Skeletal muscle satellite cell (primary cell): Measurements from ENCODE around the gene DNAH7. TPM values are rescaled to one million over a fixed set of nuclear protein-coding genes. Genes with fewer than 3 reads are reported as not detected.
A peak's percentile ranks its signal among the peaks of the same experiment; 100 is the strongest.

Experiments
- H3K27me3 ChIP-seq: 2 replicates; pipeline ENCODE4 v1.7.0; 2013; ENCODE audit warnings: low read length; ENCODE audit not compliant: control insufficient read depth, insufficient read depth
- H3K36me3 ChIP-seq: 2 replicates; pipeline ENCODE4 v1.7.0; 2013; ENCODE audit warnings: mild to moderate bottlenecking, control low read depth, low read length; ENCODE audit not compliant: insufficient read depth
- H3K4me1 ChIP-seq: 2 replicates; pipeline ENCODE4 v1.7.0; 2013; ENCODE audit warnings: low read length; ENCODE audit not compliant: control insufficient read depth, insufficient read depth
- H3K4me2 ChIP-seq: 2 replicates; pipeline ENCODE4 v1.7.0; 2013; ENCODE audit warnings: mild to moderate bottlenecking, low read length
- H3K4me3 ChIP-seq: 2 replicates; pipeline ENCODE4 v1.7.0; 2013; ENCODE audit warnings: low read length
- H3K9ac ChIP-seq: 2 replicates; pipeline ENCODE4 v1.7.0; 2013; ENCODE audit warnings: mild to moderate bottlenecking, low read depth, low read length, moderate library complexity
- H3K9me3 ChIP-seq: replicated peaks from 2 replicates; pipeline ENCODE4 v1.7.0; 2013; ENCODE audit warnings: mild to moderate bottlenecking, control low read depth, low read length
- total RNA-seq: library from RNA; depleted of rRNA; stranded (reverse); fragments of >200 nt; gene quantifications from 2 replicates; pipeline ENCODE4 v1.2.3, GENCODE V29; 2012; rRNA removed

Gene DNAH7
- 0.22 and 0.51 TPM in 2 replicates for total RNA-seq

DNA sequence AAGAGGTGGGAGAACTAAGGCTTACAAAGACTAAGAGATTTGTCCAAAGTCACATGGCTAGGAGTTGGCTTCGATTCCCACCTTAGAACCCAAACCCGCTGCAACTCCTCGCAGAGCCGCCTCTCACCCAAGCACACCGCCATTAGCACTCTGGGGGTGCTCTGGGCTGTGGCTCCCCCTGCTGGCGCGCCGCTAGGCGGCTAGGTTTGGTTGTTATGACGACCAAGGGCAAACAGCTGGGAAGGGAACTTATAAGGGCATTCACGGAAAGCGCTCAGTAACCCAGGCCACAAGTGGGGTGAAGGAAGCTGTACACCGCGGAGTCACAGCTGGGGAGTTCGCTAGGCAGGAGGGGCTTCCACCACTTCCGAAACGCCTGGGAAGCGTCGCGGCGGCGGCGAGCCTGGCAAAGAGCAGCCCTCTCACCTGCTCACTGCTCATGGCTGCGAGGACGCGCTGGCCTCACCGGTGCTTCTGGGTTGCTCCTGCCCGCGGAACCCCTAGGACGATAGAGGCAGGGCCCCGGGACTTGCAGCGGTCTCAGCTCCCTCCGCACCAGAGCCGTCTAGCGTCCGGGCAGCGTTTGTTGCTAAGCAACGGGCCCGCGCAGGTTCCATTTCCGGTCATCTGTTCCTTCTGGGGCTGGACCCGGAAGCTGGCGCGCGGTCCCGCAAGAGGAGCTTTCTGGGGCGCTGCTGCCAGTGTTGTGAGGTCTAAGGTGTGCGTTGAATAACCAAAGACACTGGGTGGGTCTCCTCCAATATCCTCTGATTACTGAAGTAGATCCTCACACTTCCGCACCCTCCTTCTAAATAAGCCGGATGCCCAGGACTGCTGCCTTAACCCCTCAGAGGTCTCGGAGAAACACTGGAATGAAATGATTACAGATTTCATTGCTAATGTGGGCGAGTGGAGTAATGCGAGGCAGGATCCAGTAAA, at the start of gene DNAH7:
DNAH7 (minus strand) TSS at position 567 of the 939 bp plus-strand sequence; CDS start at position 441, 126 bp downstream.
- Histone ChIP-seq H3K4me2 (peak within 1 kb of the TSS; percentile 97), H3K36me3 (no peaks in the 10 kb centered on the region), H3K9me3 (no peaks in the 10 kb centered on the region), H3K27me3 (no peaks in the 10 kb centered on the region), H3K4me3 (peak within 1 kb of the TSS; percentile 93), H3K9ac (peak within 1 kb of the TSS; percentile 88), H3K4me1 (peaks cover 6% of the 10 kb centered on the region)

DNA sequence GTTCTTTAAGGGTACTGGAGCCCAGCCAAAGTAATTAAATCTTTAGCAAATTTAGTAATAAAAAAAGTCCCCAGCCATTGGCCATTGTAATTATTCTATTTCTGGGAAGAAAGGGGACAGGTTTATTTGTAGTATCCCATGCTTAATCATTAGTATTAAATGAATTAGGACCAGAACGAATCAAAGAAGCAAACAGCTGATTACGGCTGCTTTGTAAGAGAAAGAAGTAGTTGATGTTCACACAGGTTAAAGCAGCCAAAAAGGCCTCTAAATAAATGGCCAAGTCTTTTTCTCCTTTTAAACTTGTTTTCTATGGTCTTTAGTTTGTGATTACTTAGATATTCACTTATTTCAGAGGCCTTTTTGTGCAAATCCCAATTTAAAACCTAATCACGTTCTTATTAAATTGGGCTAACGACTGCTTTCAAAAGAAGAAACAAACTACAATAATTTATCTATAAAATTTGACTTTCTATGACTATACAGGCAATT, 48.6 kb upstream of the DNAH7 start:
- Histone ChIP-seq H3K4me3 (no peak overlapping the region), H3K9ac (no peak overlapping the region), H3K4me1 (peaks cover 14% of the 10 kb centered on the region), H3K9me3 (no peaks in the 10 kb centered on the region), H3K36me3 (no peaks in the 10 kb centered on the region), H3K4me2 (no peak overlapping the region), H3K27me3 (no peaks in the 10 kb centered on the region)

DNA sequence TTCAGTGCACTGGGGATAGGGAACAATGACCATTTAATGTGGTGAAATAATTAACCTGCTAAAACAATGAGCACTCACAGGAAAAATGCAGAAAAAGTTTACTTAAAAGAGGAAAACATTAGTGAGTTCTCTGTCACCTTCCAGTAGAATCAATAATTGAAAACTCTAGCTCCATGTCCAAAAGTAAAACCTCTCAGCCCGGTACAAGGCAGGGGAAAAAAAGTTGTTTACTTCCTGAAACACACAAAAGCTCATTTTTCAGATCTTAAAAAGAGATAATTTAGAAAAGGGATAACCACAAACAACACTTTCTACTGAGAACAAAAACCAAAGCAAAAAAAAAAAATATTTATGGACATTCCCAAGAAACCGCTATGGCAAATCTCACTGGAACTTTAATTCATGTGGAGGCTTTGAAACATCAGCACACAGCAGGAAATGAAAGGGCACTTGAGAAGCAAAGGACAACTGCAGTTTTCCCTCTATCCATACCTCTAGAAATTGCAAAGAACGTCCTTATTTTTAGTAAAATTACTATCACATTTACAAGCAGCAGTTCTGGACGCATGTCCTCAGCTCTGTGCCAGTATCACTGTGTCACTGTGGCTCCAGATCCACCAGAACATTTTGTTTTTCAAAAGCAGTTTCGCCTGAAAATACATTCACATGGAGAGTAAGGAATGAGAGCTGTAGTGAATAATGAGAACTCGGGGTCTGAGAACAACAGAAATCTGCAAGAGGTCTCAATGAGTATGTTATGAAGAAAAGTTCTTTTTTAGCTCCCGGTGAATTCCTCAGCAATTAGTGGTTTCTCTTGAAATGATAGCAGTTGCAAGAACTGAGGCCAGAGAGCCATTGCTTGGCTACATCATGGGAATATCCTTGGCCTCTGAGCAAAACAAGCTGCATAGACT, 44.7 kb upstream of the DNAH7 start:
- H3K27me3 ChIP-seq: no peaks in the 10 kb centered on the region
- H3K4me3 ChIP-seq: peak overlapping the region; percentile 31
- no peaks in the 10 kb centered on the region for H3K9me3 ChIP-seq
- H3K4me2 ChIP-seq: peak overlapping the region; percentile 76
- peaks cover 18% of the 10 kb centered on the region for H3K4me1 ChIP-seq
- H3K36me3 ChIP-seq: no peaks in the 10 kb centered on the region
- H3K9ac ChIP-seq: peak overlapping the region; percentile 76

DNA sequence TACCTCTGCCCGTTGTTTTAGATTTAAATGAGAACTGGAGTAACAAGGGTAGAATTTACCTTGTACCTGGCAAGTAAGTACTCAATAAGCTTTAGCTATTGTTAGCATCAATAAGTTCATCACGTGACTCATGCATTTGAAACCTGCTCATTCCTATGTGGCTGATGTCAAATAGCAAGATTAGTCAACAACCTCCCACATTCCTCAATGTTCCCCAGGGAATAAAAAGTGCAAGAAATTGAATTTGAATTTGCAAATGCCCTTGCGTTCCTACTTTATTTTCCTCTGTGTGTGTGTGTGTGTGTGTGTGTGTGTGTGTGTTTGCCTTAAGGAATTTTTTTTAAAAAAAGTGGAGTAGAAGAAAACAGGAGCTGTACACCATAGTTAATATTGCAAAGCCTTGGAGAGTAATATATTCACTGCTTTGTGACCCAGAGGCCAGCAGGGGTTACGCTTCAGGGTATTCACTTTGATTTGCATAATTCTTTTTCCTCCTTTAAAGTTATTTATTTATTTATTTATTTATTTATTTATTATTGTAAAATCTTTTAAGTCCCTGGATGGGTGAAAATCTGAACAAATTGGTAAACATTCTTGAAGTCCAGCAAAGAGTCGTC, 43.9 kb upstream of the DNAH7 start:
- peak overlapping the region; percentile 76 for H3K4me2 ChIP-seq
- peak overlapping the region; percentile 76 for H3K9ac ChIP-seq
- no peaks in the 10 kb centered on the region for H3K36me3 ChIP-seq
- no peak overlapping the region for H3K4me3 ChIP-seq
- H3K4me1 ChIP-seq: peaks cover 18% of the 10 kb centered on the region
- no peaks in the 10 kb centered on the region for H3K27me3 ChIP-seq
- H3K9me3 ChIP-seq: no peaks in the 10 kb centered on the region

DNA sequence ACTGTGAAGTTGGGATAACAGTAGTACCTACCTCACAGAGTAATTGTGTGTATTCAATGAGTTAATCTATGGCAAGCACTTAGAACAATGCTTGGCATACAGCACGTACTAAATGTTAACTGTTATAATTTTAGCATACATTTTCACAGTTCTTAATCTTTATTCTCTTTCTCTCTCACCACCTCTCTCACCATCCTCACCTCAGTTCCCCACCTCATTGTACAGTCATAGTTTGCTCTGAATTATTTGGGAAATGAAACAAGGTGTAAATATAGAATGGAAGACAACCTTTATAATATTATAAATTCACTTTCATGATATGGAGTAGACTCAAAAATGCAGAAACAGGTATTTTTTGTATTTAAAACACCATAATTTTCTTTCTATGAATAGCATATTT, 40.0 kb upstream of the DNAH7 start:
- no peaks in the 10 kb centered on the region for H3K27me3 ChIP-seq
- no peak overlapping the region for H3K9ac ChIP-seq
- no peak overlapping the region for H3K4me3 ChIP-seq
- H3K9me3 ChIP-seq: no peaks in the 10 kb centered on the region
- no peak overlapping the region for H3K4me2 ChIP-seq
- H3K36me3 ChIP-seq: no peaks in the 10 kb centered on the region
- peaks cover 13% of the 10 kb centered on the region for H3K4me1 ChIP-seq

DNA sequence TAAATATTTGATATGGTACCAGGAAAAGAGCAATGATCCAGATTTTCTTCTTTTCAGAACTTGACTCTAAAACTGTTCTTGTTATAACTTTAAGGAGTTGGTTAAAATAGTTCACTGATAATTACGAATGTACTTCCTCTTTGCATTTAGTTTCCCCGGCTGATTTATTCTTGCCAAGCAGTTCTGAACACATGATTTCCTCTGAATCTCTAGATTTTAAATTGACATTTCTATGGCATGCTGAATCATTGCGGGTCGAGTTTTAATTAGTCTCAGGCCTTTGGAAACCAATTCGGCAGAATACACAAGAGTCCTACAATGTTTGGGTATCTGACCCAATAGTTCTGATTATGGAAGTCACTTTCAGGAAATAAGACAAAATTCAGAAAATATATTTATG, 37.3 kb upstream of the DNAH7 start:
- H3K4me2 ChIP-seq: no peak overlapping the region
- H3K9me3 ChIP-seq: no peaks in the 10 kb centered on the region
- H3K9ac ChIP-seq: no peak overlapping the region
- no peaks in the 10 kb centered on the region for H3K36me3 ChIP-seq
- H3K4me3 ChIP-seq: no peak overlapping the region
- no peaks in the 10 kb centered on the region for H3K27me3 ChIP-seq
- H3K4me1 ChIP-seq: no peaks in the 10 kb centered on the region

DNA sequence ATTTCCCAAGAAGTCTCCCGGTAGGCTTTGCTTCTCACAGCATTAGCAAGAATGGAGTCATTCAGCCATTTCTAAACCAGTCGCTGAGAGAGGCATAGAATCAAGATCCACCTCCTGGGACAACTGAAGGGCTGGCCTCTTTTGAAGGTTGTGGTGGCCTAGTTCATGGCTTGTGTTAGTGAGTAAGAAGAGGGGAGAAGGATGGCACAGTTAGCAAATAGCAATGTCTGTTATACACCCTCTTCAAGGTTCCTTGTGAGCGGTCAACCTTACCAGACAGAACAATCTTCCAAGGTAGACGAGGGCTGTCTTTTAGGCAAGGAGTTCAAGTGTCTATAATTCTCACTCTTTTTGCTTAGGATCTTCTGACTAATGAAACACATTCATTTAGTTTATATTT, 35.4 kb upstream of the DNAH7 start:
- Histone ChIP-seq H3K4me1 (no peaks in the 10 kb centered on the region), H3K36me3 (no peaks in the 10 kb centered on the region), H3K9ac (no peak overlapping the region), H3K4me3 (no peak overlapping the region), H3K9me3 (no peaks in the 10 kb centered on the region), H3K4me2 (no peak overlapping the region), H3K27me3 (no peaks in the 10 kb centered on the region)

DNA sequence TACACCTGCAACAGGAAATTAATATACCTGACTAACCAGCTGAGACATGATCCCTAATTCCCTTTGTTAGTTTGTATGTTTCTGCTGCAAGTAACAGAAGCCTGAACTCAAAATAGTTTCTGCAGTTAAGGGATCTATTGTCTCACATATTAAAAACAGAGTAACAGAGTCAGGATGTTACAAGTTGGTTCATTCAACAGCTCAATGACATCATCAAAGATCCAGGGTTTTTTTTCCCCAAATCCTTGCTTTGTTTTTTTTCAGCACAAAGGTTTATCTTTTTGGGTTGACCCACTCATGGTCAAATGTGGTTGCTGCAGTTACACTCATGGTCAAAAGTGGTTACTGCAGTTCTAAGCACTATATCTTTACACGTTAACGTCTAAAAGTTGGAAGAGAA, 35.0 kb upstream of the DNAH7 start:
- H3K9me3 ChIP-seq: no peaks in the 10 kb centered on the region
- no peak overlapping the region for H3K4me3 ChIP-seq
- no peak overlapping the region for H3K9ac ChIP-seq
- no peak overlapping the region for H3K4me2 ChIP-seq
- H3K4me1 ChIP-seq: no peaks in the 10 kb centered on the region
- H3K36me3 ChIP-seq: no peaks in the 10 kb centered on the region
- H3K27me3 ChIP-seq: no peaks in the 10 kb centered on the region

DNA sequence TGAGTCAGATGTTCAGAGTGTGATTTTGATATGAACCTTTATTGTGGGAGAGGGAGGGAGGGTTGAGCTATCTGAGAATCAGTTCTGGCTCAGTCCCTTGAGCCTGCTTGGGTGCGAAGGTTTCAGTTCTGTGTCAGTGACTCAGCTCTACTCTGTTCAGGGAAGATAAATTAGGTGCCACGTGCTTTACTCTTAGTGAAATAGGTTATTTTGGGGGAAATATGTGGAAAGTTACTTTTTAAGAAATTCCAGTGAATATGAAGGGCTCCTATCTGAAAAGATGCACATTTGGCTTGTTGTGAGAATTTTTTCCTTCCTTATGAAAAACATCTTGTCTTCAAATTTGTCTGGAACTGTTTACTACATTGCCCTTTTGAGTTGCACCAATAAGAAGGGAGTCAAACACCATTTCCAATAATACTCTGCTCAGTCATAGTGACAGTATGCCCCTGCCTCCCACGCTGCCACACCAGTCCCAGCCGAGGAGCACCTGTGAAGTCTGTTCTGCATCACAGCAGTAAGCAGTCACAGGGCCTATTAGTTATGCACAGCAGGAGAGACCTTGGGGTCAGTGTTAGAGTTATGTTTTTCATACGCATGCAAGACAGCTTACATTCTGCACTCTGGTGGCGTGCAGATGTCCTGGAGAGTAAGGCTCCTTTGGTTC, 32.8 kb upstream of the DNAH7 start:
- Histone ChIP-seq H3K4me1 (no peaks in the 10 kb centered on the region), H3K9me3 (no peaks in the 10 kb centered on the region), H3K27me3 (no peaks in the 10 kb centered on the region), H3K9ac (no peak overlapping the region), H3K4me3 (no peak overlapping the region), H3K4me2 (no peak overlapping the region), H3K36me3 (no peaks in the 10 kb centered on the region)

DNA sequence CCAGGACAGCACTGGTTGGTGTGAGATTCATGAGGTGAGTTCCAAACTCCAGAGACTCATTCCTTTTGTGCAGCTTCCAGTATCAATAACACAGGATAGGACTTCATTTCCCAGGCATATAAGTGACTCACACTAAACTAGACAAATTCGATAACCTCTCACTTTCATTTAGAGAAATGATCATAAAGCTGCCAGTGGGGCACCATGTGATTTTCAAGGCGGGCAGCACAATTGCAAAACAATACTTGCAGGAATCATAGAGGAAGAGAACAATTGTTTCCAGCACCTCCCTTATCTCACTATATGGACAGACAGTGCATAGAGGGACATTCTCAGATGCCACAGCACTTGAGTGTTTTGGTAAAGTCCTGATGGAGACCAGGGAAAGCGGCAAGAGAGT, 31.3 kb upstream of the DNAH7 start:
- no peaks in the 10 kb centered on the region for H3K4me1 ChIP-seq
- no peak overlapping the region for H3K4me2 ChIP-seq
- no peaks in the 10 kb centered on the region for H3K27me3 ChIP-seq
- H3K36me3 ChIP-seq: no peaks in the 10 kb centered on the region
- H3K9ac ChIP-seq: no peak overlapping the region
- no peaks in the 10 kb centered on the region for H3K9me3 ChIP-seq
- H3K4me3 ChIP-seq: no peak overlapping the region
